HCT116 (cell line): Measurements from ENCODE around the gene SIN3B.

Experiments used
- EZH2 ChIP-seq: fragments of 200-600 bp; sonication (generic); IDR thresholded peaks from 2 replicates; pipeline ENCODE4 v1.6.1; 2017; ENCODE audit warnings: antibody characterized with exemption, mixed run types
- EZH2phosphoT487 ChIP-seq: fragments of 200-600 bp; IDR thresholded peaks from 2 replicates; pipeline ENCODE4 v1.6.1; 2018; ENCODE audit warnings: antibody characterized with exemption, borderline replicate concordance
- FOSL1 ChIP-seq: IDR thresholded peaks from 2 replicates; pipeline ENCODE4 v1.6.1; 2012; ENCODE audit warnings: low read depth
- POLR2A ChIP-seq: IDR thresholded peaks from 2 replicates; pipeline ENCODE4 v1.7.0; 2011; ENCODE audit warnings: borderline replicate concordance; ENCODE audit not compliant: insufficient read depth, insufficient read length; ENCODE audit errors: extremely low read depth
- POLR2AphosphoS5 ChIP-seq: IDR thresholded peaks from 2 replicates; pipeline ENCODE4 v1.6.1; 2011; ENCODE audit warnings: mild to moderate bottlenecking, low read depth, low read length, moderate library complexity
- RAD21 ChIP-seq: IDR thresholded peaks from 2 replicates; pipeline ENCODE4 v1.6.1; 2012; ENCODE audit warnings: low read depth, mild to moderate bottlenecking
- SRF ChIP-seq: IDR thresholded peaks from 2 replicates; pipeline ENCODE4 v1.6.1; 2012; ENCODE audit warnings: low read depth
- TCF7L2 ChIP-seq: IDR thresholded peaks from 2 replicates; pipeline ENCODE4 v1.7.0; 2011; ENCODE audit warnings: borderline replicate concordance, inconsistent platforms; ENCODE audit not compliant: insufficient read depth, insufficient read length; ENCODE audit errors: extremely low read depth
- ZNF274 ChIP-seq: fragments of 200-500 bp; sonication (Bioruptor generic); IDR thresholded peaks from 2 replicates; pipeline ENCODE4 v1.6.1; 2014; ENCODE audit warnings: mild to moderate bottlenecking, low read depth, low read length, inconsistent platforms
- TF ChIP-seq, protein P1 (sequence below), 3 experiments: fragments of 200-600 bp in 1 of 3; sonication (generic) in 1 of 3; IDR thresholded peaks in 2 of 3; conservative IDR thresholded peaks in 1 of 3; 2 replicates each; pipeline ENCODE4 v1.5.1; 2012 to 2017; ENCODE audit warnings: low read depth in 2 of 3, low read length in 2 of 3, antibody characterized with exemption in 1 of 3, borderline replicate concordance in 1 of 3, control low read depth in 1 of 3, mild to moderate bottlenecking in 1 of 3, mixed read lengths in 1 of 3, mixed run types in 1 of 3, moderate library complexity in 1 of 3; ENCODE audit not compliant: insufficient read depth in 1 of 3
- TF ChIP-seq, protein P2 (sequence below): IDR thresholded peaks from 2 replicates; pipeline ENCODE4 v1.6.1; 2012; ENCODE audit warnings: low read depth

DNA sequence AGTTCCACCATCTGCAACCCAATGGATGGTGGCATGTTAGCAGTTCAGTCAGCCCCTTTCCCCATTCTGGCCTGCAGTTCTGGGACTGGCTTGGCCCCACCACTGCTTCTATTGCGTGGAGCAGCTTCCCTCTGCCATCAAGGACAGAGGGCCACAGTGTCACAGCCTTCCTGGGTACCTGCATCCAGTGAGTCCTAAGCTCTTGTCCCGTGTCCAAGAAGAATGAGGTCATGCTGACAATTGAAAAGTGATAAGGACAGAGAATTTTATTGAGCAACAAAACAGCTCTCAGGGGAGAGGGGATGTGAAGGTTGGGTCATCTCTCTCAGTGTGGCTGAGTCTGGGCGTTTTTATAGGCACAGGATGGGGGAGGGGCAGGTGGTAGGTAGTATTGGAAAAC lies 33.5 kb upstream of the SIN3B start:
- TF ChIP-seq, protein P1, sequence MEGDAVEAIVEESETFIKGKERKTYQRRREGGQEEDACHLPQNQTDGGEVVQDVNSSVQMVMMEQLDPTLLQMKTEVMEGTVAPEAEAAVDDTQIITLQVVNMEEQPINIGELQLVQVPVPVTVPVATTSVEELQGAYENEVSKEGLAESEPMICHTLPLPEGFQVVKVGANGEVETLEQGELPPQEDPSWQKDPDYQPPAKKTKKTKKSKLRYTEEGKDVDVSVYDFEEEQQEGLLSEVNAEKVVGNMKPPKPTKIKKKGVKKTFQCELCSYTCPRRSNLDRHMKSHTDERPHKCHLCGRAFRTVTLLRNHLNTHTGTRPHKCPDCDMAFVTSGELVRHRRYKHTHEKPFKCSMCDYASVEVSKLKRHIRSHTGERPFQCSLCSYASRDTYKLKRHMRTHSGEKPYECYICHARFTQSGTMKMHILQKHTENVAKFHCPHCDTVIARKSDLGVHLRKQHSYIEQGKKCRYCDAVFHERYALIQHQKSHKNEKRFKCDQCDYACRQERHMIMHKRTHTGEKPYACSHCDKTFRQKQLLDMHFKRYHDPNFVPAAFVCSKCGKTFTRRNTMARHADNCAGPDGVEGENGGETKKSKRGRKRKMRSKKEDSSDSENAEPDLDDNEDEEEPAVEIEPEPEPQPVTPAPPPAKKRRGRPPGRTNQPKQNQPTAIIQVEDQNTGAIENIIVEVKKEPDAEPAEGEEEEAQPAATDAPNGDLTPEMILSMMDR (IDR thresholded peaks at IDR 0.05 in 2 of 3, conservative IDR thresholded peaks at IDR 0.05 in 1 of 3; ENCODE audit: borderline replicate concordance in 1 of 3, insufficient read depth in 1 of 3, low read depth in 2 of 3, low read length in 2 of 3): no peak
- TF ChIP-seq EZH2 (no peak), POLR2A (no peak), EZH2phosphoT487 (no peak), POLR2AphosphoS5 (no peak), ZNF274 (no peak), SRF (no peak), FOSL1 (no peak), RAD21 (no peak), TCF7L2 (no peak)
- TF ChIP-seq, protein P2, sequence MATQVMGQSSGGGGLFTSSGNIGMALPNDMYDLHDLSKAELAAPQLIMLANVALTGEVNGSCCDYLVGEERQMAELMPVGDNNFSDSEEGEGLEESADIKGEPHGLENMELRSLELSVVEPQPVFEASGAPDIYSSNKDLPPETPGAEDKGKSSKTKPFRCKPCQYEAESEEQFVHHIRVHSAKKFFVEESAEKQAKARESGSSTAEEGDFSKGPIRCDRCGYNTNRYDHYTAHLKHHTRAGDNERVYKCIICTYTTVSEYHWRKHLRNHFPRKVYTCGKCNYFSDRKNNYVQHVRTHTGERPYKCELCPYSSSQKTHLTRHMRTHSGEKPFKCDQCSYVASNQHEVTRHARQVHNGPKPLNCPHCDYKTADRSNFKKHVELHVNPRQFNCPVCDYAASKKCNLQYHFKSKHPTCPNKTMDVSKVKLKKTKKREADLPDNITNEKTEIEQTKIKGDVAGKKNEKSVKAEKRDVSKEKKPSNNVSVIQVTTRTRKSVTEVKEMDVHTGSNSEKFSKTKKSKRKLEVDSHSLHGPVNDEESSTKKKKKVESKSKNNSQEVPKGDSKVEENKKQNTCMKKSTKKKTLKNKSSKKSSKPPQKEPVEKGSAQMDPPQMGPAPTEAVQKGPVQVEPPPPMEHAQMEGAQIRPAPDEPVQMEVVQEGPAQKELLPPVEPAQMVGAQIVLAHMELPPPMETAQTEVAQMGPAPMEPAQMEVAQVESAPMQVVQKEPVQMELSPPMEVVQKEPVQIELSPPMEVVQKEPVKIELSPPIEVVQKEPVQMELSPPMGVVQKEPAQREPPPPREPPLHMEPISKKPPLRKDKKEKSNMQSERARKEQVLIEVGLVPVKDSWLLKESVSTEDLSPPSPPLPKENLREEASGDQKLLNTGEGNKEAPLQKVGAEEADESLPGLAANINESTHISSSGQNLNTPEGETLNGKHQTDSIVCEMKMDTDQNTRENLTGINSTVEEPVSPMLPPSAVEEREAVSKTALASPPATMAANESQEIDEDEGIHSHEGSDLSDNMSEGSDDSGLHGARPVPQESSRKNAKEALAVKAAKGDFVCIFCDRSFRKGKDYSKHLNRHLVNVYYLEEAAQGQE: no peak
